Astrocyte of the spinal cord (primary cell): ENCODE data around the gene OR1D2.

ENCODE experiments used
- DNase-seq: peaks from one replicate; pipeline ENCODE4 v3.0.0; 2011; ENCODE audit warnings: low read depth, low spot score
- H3K4me3 ChIP-seq: 2 replicates; pipeline ENCODE4 v1.5.1; 2011; ENCODE audit warnings: low read depth, mild to moderate bottlenecking, low read length, moderate library complexity
- CTCF ChIP-seq: IDR thresholded peaks from 2 replicates; pipeline ENCODE4 v1.5.1; 2012; ENCODE audit warnings: low read depth, mild to moderate bottlenecking, low read length, inconsistent platforms
- in situ Hi-C: cut with HindIII; loops from 2 replicates; pipeline ENCODE4 v1.10.0; 2017; ENCODE audit warnings: low sequenced_read_pairs

OR1D2 gene

GRCh38 chr17:3048727-3049471, 55.3 kb downstream of the OR1D2 start:
- in situ Hi-C loops: no loop called here
- TF ChIP-seq CTCF: peak; percentile 76
- peak overlapping the region; percentile 65 for H3K4me3 ChIP-seq
- peak; percentile 97 for DNase-seq

DNA sequence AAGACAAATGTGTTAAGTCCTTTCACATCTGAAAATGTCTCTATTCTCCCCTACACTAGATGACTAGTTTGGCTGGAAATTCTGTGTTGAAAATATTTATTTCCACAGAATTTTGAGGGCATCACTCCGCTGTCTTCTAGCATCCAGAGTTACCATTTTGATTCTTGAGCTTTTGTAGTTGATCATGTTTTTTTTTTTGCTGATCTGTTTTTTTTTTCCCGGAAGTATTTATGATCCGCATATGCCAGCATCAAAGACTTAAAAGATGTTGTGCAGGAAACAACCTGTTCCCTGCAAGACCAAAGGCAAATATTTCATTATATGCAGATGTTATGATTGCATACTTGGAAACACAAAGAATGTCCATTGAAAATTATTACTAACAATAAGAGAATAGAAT, 57.5 kb downstream of the OR1D2 start:
- no peak for TF ChIP-seq CTCF
- H3K4me3 ChIP-seq: no peak overlapping the region
- no peak for DNase-seq
- in situ Hi-C loops: no loop called here

DNA sequence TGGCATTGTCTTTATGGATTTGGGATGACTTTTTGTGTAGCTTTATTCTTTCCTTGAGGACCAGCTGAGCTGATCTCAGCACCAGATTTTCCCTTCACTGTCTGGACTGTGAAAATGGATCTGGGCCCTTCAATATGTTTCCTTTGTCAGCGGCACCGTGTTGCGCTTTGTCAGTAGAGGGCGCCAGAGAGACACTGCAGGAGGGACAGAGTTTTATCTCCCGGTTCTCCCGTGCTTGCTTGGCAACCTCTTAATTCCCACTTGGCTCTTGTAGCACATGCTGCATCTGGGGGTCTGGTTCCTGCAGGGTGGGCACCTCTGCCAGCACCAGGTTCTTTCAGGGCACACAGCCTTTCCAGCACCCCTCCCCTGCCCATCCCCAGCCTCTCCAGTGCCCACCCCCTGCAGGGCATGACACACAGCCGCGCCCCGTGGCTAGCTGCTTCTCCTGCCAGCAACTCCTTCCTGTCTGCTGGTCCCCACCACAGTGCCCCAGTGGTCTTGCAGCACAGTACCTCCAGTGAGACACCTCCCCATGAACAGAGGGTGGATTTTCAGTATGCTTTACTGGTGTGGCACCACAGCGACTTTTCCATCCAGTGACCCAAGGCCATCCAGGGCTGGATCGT, 60.4 kb downstream of the OR1D2 start:
- no peak for DNase-seq
- no peak overlapping the region for H3K4me3 ChIP-seq
- in situ Hi-C loops: no loop called here
- TF ChIP-seq CTCF: no peak

GRCh38 chr17:3040882-3041281, 63.3 kb downstream of the OR1D2 start:
- no peak for DNase-seq
- in situ Hi-C loops: no loop called here
- H3K4me3 ChIP-seq: no peak overlapping the region
- TF ChIP-seq CTCF: no peak

- DNase-seq: no peak
- no peak for TF ChIP-seq CTCF
- H3K4me3 ChIP-seq: no peak overlapping the region
- in situ Hi-C loops: no loop called here
Observed at GRCh38 chr17:3039736-3040135, 64.5 kb downstream of the OR1D2 start.

- no peak overlapping the region for H3K4me3 ChIP-seq
- no peak for DNase-seq
- in situ Hi-C loops: no loop called here
- TF ChIP-seq CTCF: no peak
Observed at GRCh38 chr17:3038941-3039340, 65.3 kb downstream of the OR1D2 start.
